NB4 (cell line): ENCODE data around the gene ABCB1.

Source experiments
- POLR2A ChIP-seq: IDR thresholded peaks from 2 replicates; pipeline ENCODE4 v1.6.1; 2011; ENCODE audit warnings: mild to moderate bottlenecking; ENCODE audit not compliant: insufficient read length; ENCODE audit errors: extremely low read depth
- TF ChIP-seq, protein P1 (sequence below): IDR thresholded peaks from one replicate; pipeline ENCODE4 v1.5.1; 2012; ENCODE audit warnings: low read depth, low read length

- TF ChIP-seq POLR2A = no peak
- TF ChIP-seq, protein P1, sequence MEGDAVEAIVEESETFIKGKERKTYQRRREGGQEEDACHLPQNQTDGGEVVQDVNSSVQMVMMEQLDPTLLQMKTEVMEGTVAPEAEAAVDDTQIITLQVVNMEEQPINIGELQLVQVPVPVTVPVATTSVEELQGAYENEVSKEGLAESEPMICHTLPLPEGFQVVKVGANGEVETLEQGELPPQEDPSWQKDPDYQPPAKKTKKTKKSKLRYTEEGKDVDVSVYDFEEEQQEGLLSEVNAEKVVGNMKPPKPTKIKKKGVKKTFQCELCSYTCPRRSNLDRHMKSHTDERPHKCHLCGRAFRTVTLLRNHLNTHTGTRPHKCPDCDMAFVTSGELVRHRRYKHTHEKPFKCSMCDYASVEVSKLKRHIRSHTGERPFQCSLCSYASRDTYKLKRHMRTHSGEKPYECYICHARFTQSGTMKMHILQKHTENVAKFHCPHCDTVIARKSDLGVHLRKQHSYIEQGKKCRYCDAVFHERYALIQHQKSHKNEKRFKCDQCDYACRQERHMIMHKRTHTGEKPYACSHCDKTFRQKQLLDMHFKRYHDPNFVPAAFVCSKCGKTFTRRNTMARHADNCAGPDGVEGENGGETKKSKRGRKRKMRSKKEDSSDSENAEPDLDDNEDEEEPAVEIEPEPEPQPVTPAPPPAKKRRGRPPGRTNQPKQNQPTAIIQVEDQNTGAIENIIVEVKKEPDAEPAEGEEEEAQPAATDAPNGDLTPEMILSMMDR = no peak
These were observed 126.7 kb downstream of the ABCB1 start for GRCh38 chr7:87473986-87474385.
